Activated CD8-positive, alpha-beta memory T cell treated with anti-CD3 and anti-CD28 coated beads for 48 hours (primary cell): ENCODE data around the gene STAM.
"Not testable (repeated sequence)": the region's sequence is repeated elsewhere in the genome, so short reads cannot be mapped to it uniquely, and the experiment has no call there.

Source experiments
- DNase-seq, 3 experiments: peaks; one replicate each; pipeline ENCODE4 v3.0.0-alpha.2; 2020; ENCODE audit warnings: low read depth in 2 of 3, low spot score in 2 of 3

The STAM gene

DNA sequence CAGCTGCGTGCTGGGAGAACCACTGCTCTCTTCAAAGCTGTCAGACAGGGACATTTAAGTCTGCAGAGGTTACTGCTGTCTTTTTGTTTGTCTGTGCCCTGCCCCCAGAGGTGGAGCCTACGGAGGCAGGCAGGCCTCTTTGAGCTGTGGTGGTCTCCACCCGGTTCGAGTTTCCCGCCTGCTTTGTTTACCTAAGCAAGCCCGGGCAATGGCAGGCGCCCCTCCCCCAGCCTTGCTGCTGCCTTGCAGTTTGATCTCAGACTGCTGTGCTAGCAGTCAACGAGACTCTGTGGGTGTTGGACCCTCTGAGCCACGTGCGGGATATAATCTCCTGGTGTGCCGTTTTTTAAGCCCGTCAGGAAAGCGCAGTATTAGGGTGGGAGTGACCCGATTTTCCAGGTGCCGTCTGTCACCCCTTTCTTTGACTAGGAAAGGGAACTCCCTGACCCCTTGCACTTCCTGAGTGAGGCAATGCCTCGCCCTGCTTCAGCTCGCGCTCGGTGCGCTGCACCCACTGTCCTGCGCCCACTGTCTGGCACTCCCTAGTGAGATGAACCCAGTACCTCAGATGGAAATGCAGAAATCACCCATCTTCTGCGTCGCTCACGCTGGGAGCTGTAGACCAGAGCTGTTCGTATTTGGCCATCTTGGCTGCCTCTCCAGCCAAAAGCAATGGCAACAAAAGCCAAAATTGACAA, 78.5 kb downstream of the STAM start:
- DNase-seq: not testable (repeated sequence)

DNA sequence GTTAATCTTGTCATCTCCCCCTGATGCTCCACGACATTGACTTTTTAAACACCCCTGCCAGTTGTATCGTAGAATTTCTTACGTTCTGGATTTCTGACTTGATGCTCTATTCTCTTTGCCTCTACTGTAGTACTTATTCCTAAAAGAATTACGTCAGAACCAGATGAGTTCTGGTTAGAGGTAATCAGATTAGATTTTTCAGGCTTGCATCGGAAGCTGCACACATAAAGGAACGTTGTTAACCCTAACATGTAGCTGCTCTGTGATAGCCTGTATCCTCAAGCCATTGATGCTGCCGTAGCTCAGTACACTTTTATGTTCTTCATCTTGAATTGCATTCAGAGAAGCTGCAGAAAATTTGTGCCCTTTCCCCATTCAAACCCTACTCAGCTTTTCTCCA, 81.8 kb downstream of the STAM start:
- no peak for DNase-seq

- DNase-seq: no peak
Measured at GRCh38 chr10:17729630-17730029, 85.7 kb downstream of the STAM start.

GRCh38 chr10:17730667-17731066, 86.7 kb downstream of the STAM start:
- DNase-seq: no peak

- DNase-seq: no peak
Measured at GRCh38 chr10:17731331-17732020, 87.5 kb downstream of the STAM start.

- no peak for DNase-seq
Measured at GRCh38 chr10:17733620-17734019, 89.7 kb downstream of the STAM start.

GRCh38 chr10:17734432-17735080, 90.6 kb downstream of the STAM start:
- no peak for DNase-seq

GRCh38 chr10:17735166-17735941, 91.4 kb downstream of the STAM start:
- no peak for DNase-seq

DNA sequence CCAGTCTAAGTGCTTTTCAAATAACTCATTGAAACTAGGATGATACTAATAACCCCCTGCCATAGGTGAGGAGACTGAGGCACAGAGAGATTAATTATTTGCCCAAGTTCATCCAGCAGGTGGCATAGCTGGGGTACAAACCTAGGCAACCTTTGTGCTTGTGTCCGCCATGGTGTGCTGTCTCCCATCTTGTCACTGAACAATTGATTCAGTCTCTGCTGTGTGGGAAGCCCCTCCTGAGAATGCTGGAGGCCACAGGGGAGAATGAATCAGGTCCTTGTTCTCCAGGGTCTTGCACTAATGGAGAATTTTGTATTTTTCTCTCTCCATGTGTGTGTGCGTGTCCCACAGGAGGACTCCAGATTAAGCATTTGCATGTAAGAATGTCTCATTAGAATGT, 92.3 kb downstream of the STAM start:
- no peak for DNase-seq

GRCh38 chr10:17737027-17737965, 93.3 kb downstream of the STAM start:
- DNase-seq: no peak

DNA sequence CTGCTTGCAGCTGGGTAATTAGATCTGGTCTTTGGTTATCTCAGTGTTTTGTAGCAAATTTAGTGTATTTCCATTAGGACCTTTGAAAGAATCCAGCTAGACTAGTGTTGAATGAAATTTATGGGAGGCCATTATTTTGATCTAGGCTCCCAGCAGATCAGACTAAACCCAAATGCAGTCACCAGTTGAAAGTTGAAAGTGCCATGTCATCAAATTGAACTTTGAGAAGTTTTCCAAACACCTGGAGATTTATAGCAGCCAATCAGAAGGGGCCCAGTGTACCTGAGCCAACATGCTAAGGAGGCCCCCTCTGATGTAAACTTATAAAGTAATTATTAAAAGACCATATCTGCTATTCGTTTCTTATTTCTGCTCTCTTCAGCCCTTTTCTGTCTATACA, 96.7 kb downstream of the STAM start:
- no peak for DNase-seq

- DNase-seq: peak; percentile 15 to 48 (median 35)
Measured at GRCh38 chr10:17742918-17743317, 99.0 kb downstream of the STAM start.

- DNase-seq: no peak
Measured at GRCh38 chr10:17743437-17743836, 99.5 kb downstream of the STAM start.

GRCh38 chr10:17744341-17744861, 100.5 kb downstream of the STAM start:
- DNase-seq: no peak

DNA sequence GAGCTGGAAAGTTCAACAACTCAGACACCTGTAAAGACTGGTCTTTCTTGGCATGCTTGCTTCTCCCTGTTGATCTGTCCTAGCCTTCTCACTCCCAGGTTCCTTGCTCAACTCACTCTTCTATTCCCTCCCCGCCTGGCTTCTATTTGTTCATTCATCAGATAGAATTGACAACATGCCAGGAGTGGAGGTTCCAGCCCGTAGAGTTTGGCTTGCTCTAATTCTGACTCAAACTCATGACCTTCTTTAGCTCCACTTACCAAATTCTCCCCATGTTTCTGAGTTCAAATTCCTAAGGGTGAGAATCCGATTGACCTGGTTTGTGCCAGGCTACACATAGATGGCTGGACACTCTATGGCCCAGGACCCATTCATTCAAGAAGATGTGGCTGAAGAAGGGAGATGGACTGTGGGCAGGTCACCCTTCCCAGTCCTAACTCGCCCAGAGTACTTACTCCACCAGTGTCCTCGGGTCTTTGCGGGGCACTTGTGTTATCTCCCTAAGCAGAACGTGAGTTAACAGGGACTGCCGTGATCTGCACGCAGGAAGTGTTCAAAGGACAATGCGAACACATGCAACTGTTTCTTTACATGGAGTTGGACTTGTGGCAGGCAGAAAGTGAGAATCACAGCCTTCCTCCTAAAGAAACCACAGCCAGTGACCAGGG, 104.1 kb downstream of the STAM start:
- no peak for DNase-seq

DNA sequence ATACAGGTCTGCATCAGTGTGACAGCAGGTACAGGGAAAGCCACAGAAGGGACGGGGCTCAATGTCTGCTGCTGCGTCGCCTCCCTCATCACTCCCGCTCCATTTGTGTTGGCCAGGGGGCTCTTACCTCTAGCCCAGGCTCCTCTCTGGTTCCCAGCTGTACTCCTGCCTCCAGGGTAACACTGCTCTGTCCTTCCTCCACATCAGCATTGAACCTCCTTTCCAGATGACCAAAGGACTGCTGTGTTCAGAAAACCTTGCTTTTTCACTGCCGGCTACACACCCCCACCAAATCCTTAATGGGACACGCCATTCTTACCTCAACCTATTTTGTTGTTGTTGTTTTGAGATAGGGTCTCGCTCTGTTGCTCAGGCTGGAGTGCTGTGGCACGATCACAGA, 105.9 kb downstream of the STAM start:
- DNase-seq: no peak

DNA sequence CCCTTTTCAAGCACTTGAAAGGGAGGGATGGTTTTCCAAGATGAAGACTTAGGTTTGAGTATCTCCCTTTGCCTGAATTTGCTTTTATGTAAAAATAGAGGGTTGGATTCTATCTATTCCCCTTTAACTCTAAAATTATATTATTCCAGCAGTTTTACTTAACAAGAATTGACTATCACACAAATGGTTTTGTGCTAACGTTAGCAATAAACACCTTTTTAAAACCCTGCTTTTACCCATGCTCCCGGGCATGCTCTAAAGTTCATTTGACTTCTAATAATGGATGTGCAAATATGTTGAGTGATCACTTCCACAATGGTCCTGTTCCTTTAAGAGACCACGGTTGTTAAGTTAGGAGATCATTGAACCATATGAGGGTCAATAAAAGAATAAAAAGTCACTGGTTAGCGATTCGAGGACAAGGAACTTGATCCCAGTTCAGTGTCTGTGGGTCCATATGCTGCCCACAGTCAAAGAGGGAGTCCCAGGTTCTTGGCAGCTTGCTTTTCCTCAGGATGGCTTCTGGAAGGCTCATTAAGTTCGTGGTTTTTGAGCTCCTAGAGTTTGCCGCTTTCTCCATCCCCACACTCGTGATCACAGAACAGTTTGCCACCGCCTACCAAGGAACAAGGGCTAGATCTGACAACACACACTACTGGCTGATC, 108.0 kb downstream of the STAM start, which contains the start of gene TMEM236:
TSS of gene TMEM236 (plus strand) at position 421 of the 665 bp plus-strand sequence. CDS start at position 516, 95 bp downstream.
- no peak for DNase-seq

DNA sequence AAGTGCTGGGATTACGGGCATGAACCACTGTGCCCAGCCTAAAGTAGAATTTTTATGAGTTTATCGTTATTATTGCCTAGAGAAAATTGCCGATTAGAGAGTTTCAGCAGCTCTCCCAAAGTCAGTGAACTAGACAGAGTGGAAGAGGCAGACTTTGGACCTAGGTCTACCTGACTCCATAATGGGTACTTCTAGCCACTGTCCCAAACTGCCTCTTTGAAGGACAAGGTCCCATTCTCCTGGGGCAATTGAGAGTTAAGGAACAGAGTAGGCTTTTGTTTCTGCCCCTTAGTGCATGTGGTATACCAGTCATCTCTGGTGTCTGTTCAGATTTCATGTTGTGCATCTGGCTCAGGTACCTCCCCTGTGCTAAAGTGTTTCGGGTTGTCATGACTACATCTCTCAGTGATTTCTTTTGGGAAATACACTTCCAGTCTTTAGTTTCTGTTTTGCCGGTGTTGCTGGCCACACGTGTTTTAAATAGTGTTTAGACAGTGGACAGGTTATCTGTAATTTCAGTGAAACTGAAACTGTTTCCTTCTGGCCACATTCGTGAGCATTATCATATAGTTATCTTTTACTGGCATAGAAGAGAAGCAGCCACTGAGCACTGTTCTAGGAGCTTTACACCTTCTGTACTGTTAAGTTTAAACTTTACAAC, 112.7 kb downstream of the STAM start:
- DNase-seq: no peak
